Smooth muscle cell of the brain vasculature (primary cell): ENCODE data around the gene AMBRA1.

Experiments
- DNase-seq: peaks from one replicate; pipeline ENCODE4 v3.0.0-alpha.2; 2012; ENCODE audit warnings: low read depth, low spot score

Gene AMBRA1

DNA sequence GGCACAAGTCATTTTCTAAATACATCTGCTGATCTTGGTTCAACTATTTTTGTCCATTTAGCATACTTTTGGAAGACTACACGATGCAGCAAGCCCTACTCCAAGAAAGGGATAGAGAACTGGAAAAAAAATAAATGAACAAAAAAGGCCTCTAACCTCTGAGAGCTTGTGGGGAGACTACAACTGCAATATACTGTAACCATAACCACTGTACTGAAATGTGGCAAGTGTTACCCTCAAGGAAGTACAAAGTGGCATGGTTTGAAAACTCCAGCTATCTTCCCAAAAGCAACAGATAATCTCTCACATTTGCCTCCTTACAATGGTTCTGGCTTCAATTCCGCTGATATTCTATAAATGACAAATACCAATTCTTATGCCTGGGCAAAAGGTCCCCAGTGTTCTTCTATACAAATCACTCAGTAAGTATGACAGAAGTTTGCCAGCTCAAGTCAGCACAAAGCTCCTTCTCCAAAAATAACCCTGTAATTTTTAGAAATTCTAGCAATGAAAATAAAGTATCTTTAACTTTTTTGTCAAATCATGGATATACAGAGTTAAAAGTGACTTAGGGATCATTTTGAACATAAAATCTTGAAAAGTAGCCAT lies 22.9 kb downstream of the AMBRA1 start:
- DNase-seq, result no peak

DNA sequence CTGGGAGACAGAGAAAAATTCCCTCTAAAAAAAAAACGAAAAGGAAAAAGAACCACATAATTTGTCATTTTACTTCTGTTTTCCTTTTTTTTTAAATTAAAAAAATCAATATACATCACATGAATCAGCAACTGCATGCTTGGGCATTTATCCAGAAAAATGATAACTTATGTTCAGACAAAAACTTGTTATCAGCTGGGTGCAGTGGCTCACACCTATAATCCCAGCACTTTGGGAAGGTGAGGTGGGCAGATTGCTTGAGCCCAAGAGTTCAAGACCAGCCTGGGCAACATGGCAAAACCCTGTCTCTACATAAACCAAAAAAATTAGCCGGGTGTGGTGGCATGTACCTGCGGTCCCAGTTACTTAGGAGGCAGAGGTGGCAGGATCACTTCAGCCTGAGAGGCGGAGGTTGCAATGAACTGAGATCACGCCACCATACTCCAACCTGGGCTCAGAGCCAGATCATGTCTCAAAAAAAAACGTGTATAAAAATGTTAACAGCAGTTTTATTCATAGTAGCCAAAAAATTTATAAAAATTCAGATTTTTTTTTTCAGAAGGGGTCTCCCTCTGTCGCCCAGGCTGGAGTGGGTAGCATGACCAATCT lies 28.5 kb downstream of the AMBRA1 start:
- no peak for DNase-seq

DNA sequence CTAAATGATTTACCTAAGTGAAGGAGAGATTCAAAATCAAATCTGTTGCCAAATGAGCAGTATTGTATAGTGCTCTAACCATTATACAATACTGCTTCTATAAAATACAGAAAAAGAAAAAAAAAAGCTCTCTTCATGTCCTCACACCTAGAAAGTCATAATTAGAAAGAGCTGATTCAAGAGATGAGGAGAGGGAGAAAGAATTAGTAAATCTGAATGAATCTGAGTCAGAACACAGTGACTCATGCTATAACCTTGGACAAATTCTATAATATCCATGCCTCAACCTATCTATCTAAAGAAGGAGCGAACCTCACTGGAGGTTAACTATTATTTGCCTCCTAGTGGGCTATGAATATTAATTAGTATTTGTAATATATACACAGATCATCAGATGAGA lies 29.4 kb downstream of the AMBRA1 start:
- no peak for DNase-seq

DNA sequence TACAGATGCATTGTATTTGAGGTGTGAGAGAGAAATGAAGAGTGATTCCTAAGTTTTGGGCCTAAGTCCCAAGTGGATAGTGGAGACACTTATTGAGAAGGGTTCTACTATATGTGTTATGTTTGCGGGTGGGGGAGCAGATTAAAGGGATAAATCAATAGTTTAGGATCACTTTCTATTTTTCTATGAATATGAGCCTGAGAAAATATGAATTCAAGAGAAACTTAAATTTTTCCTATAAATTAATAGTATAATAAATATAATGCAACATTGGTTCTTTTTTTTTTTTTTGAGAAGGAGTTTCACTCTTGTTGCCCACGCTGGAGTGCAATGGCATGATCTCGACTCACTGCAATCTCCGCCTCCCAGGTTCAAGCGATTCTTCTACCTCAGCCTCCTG lies 31.3 kb downstream of the AMBRA1 start:
- DNase-seq, result no peak

DNA sequence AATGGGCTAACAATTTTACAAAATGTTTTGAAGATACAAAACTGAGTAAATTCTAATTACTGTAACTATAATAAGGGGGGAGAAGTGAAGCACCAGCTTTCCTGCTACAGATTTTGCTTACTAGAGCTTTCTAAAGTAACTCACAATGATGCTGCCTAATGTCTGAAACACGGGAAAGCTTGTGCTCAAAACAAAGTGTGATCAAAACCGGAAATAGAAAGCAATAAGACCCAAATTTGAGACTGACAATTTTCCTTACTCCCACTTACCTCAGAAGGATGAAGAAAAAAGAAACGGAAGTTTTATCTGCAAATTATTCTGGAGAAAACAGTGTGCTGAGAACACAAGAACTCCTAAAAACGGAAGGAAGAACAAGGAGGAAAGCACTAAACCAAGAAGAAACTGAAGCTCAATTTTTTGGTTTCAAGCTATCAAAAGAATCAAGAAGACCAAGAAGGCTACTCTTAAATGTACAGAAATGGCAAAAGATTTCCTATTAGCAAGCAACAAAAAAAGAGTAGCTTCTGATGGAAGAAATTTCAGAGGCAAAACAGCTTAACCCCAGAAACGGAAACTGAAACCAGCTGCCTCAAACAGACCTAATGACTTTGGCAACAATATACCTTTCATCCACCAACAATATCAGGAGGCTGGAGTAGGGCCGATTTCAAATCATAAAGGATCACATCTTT lies 33.4 kb downstream of the AMBRA1 start:
- DNase-seq, result no peak

DNA sequence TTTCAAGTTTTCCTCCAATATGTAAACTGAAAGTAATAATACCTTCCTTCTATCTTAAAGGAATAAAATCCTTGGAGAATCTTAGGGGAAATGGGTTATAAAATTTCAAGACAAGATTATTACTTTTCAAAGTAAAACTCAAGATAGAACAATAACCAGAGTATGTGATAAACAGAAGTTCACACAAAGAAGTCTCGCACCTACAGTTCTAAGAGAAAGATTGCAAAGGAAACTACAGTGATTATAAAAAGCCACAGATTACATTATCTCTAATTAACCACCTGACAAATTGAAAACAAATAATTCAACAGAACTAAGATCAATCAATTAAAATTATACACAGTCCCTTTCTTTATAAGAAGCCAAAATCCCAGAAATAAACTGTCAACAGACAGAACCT lies 34.0 kb downstream of the AMBRA1 start:
- no peak for DNase-seq

DNA sequence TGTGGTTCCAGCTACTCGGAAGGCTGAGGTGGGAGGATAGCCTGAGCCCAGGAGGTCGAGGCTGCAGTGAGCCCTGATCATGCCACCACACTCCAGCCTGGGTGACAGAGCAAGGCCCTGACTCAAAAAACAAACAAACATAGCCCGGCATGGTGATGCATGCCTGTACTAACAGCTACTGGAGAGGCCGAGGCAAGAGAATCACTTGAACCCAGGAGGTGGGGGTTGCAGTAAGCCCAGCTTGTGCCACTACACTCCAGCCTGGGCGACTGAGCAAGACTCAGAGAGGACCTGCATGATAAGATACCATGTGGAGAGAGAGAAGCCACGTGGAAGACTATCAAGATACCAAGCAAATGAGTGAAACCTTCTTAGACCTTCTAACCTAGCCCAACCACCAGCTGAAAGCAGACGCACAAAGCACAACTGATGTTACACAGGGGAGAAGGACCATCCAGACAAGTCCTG lies 36.1 kb downstream of the AMBRA1 start:
- no peak for DNase-seq

DNA sequence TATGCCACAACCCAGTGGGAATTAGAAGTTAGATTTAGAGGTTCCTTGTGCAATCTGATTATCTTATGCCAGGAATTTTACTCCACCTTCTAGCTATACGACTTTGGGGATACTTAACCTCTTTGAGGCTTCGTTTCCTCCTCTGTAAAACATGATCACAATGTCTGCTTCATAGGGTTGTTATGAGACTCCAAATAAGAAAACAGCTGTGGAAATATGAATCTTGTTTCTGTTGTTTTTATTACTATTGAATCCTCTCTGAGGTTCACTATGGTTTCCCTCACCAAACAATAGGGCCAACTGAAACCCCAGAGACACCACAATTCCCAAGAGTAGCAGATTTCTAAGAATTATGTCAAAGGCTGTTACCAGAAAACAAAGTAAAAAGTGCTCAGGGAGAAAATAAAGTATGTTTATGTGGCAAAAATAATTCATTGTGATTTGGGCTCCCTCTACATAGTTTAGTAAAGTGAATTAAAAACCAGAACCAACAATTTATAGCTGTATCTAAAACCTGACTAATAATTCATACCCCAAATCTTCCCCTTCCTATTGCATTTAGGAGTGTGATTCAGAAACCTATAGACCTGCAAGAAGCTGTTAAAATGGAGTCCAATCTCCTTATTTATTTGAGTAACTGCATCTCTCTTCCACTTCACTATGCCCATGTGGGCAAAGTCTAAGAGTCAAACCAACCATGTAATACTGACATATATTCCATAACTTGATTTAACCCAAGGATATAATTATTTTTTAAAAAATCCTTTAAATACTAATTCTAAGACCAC lies 38.4 kb downstream of the AMBRA1 start:
- peak; percentile 62 for DNase-seq

DNA sequence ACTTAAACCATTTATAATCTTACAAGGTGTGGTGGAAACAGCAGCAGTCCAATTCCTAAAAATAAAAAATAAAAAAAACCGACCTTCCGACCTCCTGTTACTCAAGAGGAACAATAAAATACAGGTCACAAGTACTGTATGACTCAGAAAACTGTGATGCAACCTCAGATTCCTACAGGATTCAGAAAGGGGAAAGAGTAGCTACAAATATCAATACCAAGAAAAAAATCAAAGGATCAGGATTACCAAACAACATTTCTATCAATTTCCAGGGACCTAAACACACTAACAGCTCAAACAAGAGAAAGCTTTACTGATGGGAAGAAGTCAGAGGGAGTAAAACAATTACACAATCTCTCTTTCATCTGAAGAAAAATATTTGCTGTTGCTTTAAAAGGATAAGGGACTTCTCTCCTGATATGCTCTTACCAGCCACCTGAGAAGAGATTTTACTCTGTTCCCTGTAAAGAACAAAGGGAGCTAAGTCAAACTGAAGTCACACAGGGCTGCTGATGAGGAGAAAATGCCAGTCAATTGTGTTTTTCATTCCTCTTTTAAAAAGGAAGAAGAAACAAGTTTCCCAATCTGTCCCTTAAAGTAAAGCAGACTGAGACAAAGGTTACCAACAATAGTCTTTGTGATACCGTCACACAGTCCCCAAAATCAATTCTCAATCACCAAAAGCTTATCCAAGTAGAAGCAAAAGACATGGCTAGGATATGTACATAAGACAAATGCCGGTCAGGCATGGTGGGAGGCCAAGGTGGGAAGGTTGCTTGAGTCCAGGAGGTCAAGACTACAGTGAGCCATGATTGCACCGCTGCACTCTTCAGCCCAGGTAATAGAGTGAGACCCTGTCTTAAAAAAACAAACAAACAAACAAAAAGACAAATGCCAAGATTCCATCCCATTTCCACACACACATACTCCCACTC lies 39.3 kb downstream of the AMBRA1 start:
- DNase-seq, result no peak

DNA sequence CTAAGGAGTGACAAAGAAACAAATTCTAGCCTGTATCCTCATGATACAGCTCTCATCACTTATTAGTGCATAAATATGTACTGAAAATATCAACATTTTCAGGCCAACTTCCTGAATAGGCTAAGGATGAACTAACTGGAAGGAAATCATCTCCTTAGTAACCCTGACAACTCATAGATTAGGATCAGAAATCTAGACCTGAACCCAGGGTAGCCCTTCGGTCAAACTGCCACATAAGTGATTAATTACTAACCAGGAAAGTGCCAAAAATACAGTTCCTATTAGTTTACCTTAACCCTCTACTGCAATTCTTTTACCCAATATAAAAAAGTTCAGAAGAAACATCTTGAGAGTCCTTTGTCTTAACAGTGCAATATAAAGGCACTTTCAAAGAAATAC lies 40.0 kb downstream of the AMBRA1 start:
- DNase-seq, result no peak

DNA sequence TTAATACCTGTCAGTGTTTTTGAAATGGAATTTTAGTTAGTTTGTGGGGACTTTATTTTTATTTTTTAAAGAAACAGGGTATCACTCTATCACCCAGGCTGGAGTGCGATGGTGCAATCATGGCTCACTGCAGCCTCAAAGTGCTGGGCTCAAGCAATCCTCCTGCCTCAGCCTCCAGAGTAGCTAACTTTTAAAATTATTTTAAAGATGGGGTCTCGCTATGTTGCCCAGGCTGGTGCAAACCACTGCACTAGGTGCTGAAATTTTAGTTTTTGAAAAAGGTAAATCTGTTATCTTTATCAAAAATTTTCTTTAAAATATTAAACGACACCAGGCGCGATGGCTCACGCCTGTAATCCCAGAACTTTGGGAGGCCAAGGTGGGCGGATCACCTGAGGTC lies 42.6 kb downstream of the AMBRA1 start:
- DNase-seq, result no peak

DNA sequence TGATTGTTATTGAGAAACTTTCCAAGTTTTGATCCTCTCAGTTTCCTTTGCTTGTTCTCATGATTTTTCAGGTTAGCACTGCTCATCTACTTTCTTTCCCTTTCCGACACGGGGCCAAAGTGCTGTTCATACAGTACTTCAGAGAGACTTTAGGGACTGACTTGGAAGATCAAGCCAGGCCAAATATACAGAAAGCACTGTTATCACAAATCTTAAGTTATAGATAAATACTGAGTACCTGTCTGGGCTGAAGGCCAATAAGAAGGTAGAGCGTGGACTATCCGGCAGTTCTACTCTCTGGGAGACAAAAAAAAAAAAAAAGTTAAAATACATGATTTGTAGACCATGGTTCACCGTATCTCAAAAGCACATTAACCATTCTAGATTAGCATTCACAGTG lies 46.2 kb downstream of the AMBRA1 start:
- DNase-seq, result no peak

DNA sequence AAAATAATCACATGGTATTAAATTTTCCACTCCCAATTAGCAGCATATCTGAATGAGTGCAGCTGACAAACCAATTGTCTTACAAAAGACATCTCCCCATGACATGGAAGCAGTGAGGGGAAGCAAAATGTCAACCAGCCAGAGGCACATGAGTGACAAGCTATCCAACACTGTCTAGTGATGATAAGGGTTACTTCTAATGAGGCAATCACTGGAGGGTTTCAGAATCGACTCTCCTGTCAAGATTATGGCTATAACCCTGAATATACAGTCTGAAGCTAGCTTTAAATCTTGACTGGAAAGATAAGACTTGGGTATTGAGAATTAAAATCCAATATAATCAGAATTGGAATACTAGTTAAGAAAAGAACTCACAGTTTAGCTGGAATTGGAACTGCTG lies 50.3 kb downstream of the AMBRA1 start:
- DNase-seq, result no peak

DNA sequence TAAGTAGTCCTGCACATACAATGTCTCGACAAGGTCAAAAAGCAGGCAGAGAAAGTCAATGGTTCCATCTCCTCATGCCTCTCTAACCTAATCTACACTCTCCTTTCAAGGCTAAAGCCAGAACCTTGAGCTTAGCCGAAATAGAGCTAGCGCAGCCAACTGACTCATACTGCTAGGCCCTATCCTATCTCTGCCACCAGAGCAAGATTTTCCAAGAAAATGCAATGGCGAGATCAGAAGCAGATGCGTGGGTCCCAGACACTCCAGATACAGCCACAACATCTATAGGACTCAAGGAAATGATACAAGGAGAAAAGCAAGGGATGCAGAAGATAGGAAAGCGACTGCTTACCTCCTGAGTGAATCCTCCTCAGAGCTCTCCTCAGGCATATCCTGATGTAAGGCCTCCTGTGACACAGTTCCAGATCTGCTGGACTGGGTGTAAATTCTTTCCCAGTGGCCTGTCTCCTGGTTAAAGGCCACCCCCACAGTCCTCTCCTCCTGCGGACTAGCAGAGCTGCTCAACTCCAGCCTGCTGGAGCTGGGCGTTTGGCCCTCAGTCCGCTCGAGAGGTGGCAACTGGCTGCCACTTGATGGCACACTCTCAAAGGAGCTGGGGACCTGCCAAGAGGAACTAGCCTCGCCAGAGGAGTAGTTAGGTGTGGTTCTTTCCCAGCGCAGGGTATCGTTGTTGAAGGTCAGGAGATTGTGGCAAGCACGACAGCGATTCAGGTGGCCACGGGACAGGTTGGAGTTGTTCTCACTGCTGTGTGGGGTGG lies 52.0 kb downstream of the AMBRA1 start:
- no peak for DNase-seq

DNA sequence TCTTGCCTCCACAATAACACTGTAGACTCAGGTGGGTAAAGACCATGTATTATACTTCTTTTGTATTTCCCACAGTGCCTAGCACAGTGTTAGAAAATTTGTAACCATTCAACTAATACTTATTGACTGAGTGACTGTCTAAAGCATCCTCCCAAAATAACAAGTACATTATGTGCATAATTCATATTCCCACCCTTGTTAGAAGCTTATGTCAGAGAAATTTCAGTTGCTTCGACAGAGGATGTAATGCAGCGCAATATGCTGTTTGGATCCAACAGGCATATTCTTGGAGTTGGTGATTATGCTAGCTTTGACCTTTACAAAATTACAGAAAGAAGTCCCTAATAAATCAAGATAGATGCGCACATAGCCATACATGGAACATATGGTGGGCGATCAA lies 53.0 kb downstream of the AMBRA1 start:
- DNase-seq, result no peak

DNA sequence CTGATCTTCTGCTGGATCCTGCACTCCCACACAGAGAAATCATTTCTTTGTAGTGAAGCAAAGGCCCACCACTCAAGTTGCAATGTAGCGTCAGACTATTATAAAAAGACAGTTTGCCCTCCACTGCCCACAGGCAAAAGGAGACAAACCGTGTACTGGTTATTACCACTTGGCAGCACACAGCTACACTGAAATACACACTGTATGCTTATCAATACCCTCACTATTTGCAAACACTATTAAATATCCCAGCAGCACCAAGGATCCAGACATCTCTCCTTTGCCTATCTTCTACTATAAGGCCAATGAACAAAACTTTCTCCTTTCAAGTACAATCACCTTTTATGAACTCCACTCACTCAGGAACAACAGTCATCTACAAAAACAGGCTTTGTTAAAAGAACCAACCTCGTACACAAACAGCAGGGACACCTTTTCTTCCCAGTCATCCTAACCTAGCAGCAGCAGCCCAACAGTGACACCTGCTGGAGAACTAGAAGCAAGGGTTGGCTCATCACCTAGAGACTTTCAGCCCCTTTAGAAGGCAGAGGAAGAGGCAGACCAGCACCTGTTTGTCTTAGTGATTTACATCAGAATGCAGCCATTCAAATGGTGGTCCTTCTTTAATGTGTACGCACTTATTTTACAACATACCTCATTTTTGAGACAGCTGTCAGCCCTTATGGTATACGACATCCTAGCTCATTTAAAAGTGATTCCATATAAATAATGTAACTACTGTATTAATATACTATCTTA lies 56.1 kb downstream of the AMBRA1 start:
- DNase-seq, result peak; percentile 59

DNA sequence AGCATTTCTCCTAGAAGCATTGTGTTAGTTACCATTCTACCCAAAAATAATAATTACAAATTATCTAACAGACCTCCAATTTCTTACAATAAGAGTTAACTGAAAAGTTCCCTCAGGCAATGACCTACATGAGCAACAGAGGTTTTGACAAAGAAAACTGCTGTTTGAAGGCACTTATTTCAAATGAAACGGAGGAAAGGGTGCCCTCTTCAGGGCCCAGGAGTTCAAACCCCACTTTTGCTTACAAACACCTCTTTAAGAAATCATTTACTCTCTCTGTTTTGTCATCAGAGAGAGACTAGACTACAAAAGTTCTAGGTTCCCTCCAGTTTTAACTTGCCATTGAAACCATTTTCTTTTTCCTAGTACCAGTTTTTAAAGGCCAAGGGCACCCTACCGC lies 56.7 kb downstream of the AMBRA1 start:
- no peak for DNase-seq

DNA sequence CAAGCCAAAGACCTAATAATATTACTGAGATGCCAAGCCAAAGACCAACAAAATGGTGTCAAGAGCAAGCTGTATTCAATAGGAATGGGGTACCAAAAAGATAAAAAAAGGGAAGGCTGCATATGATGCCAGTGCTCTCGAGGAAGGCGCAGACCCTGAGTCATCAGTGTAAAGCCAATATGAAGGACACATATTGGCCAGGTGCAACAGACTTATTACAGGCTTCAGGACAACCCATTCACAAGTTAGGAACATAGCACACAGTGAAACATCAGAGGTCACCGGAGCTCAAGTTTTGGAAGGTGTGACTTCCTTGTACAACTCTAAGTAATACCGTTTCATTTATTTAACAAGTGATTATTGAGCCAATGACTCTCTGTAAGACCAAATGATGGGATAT lies 58.1 kb downstream of the AMBRA1 start:
- no peak for DNase-seq

DNA sequence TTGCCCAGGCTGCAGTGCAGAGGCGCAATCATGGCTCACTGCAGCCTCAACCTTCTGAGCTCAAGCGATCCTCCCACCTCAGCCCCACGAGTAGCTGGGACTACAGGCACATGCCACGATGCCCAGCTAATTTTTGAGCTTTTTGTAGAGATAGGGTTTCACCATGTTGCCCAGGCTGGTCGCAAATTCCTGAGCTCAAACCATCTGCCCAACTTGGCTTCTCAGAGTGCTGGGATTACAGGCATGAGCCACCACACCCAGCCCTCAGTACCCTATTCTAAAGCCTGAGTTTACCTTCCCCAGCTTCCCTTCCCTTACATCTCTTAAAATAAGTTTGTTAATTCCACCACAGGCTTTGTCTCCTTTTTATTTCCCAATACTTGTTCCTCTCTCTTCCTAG lies 59.1 kb downstream of the AMBRA1 start:
- no peak for DNase-seq
